Measurements from ENCODE around the gene FIG4.

The FIG4 gene

GRCh38 chr6:109713097-109713496, 22.0 kb downstream of the FIG4 start:
- H2AFZ ChIP-seq = no peak overlapping the region
- H3K27me3 ChIP-seq (ENCODE audit: control insufficient read depth, insufficient read depth, low read length) = no peaks in the 10 kb centered on the region
- H3K36me3 ChIP-seq (ENCODE audit: control insufficient read depth, insufficient read depth, low read length) = no peaks in the 10 kb centered on the region
- no peak overlapping the region for H3K27ac ChIP-seq
- H3K9ac ChIP-seq = no peak overlapping the region
- no peaks in the 10 kb centered on the region for H3K9me3 ChIP-seq (ENCODE audit: control insufficient read depth, low read length)
- H3K4me1 ChIP-seq = peaks cover 3% of the 10 kb centered on the region
- no peak for TF ChIP-seq CTCF (IDR thresholded peaks at IDR 0.05)
- no peak overlapping the region for H3K4me2 ChIP-seq (ENCODE audit: low read length)
- H3K79me2 ChIP-seq = peaks cover 26% of the 10 kb centered on the region
- H3K4me3 ChIP-seq (ENCODE audit: low read depth, low read length) = no peak overlapping the region

- no peaks in the 10 kb centered on the region for H3K36me3 ChIP-seq (ENCODE audit: control insufficient read depth, insufficient read depth, low read length)
- H3K4me3 ChIP-seq (ENCODE audit: low read depth, low read length) = no peak overlapping the region
- no peak overlapping the region for H3K4me2 ChIP-seq (ENCODE audit: low read length)
- H3K4me1 ChIP-seq = peaks cover 3% of the 10 kb centered on the region
- H3K27ac ChIP-seq = no peak overlapping the region
- H3K9me3 ChIP-seq (ENCODE audit: control insufficient read depth, low read length) = no peaks in the 10 kb centered on the region
- H3K9ac ChIP-seq = no peak overlapping the region
- H3K27me3 ChIP-seq (ENCODE audit: control insufficient read depth, insufficient read depth, low read length) = no peaks in the 10 kb centered on the region
- TF ChIP-seq CTCF (IDR thresholded peaks at IDR 0.05) = no peak
- H3K79me2 ChIP-seq = peaks cover 15% of the 10 kb centered on the region
- H2AFZ ChIP-seq = no peak overlapping the region
These were observed 23.1 kb downstream of the FIG4 start for GRCh38 chr6:109714166-109714565.

- Histone ChIP-seq H3K27ac (no peak overlapping the region), H3K36me3 (ENCODE audit: control insufficient read depth, insufficient read depth, low read length) (no peaks in the 10 kb centered on the region), H3K4me3 (ENCODE audit: low read depth, low read length) (no peak overlapping the region), H2AFZ (no peak overlapping the region), H3K27me3 (ENCODE audit: control insufficient read depth, insufficient read depth, low read length) (no peaks in the 10 kb centered on the region), H3K4me2 (ENCODE audit: low read length) (no peak overlapping the region), H3K79me2 (peaks cover 11% of the 10 kb centered on the region), H3K9me3 (ENCODE audit: control insufficient read depth, low read length) (no peaks in the 10 kb centered on the region), H3K9ac (no peak overlapping the region), H3K4me1 (peaks cover 3% of the 10 kb centered on the region)
- TF ChIP-seq CTCF (IDR thresholded peaks at IDR 0.05) = no peak
These were observed 23.5 kb downstream of the FIG4 start for GRCh38 chr6:109714611-109715010.

GRCh38 chr6:109715616-109716015, 24.5 kb downstream of the FIG4 start:
- Histone ChIP-seq H3K9me3 (ENCODE audit: control insufficient read depth, low read length) (no peaks in the 10 kb centered on the region), H3K27me3 (ENCODE audit: control insufficient read depth, insufficient read depth, low read length) (no peaks in the 10 kb centered on the region)
- TF ChIP-seq CTCF (IDR thresholded peaks at IDR 0.05) = no peak

GRCh38 chr6:109717971-109718370, 26.9 kb downstream of the FIG4 start:
- H3K4me3 ChIP-seq (ENCODE audit: low read depth, low read length) = no peak overlapping the region
- TF ChIP-seq CTCF (IDR thresholded peaks at IDR 0.05) = no peak

More at GRCh38 chr6:109715616-109716015, 24.5 kb downstream of the FIG4 start:
- H3K4me1 ChIP-seq = peaks cover 3% of the 10 kb centered on the region
- no peak overlapping the region for H3K27ac ChIP-seq
- peaks cover 4% of the 10 kb centered on the region for H3K79me2 ChIP-seq
- no peak overlapping the region for H2AFZ ChIP-seq
- no peak overlapping the region for H3K4me3 ChIP-seq (ENCODE audit: low read depth, low read length)
- no peak overlapping the region for H3K9ac ChIP-seq
- no peak overlapping the region for H3K4me2 ChIP-seq (ENCODE audit: low read length)
- no peaks in the 10 kb centered on the region for H3K36me3 ChIP-seq (ENCODE audit: control insufficient read depth, insufficient read depth, low read length)

More at GRCh38 chr6:109717971-109718370, 26.9 kb downstream of the FIG4 start:
- H3K4me1 ChIP-seq = peaks cover 3% of the 10 kb centered on the region
- H3K27me3 ChIP-seq (ENCODE audit: control insufficient read depth, insufficient read depth, low read length) = no peaks in the 10 kb centered on the region
- H2AFZ ChIP-seq = no peak overlapping the region
- H3K79me2 ChIP-seq = no peaks in the 10 kb centered on the region
- no peak overlapping the region for H3K9ac ChIP-seq
- H3K36me3 ChIP-seq (ENCODE audit: control insufficient read depth, insufficient read depth, low read length) = no peaks in the 10 kb centered on the region
- no peaks in the 10 kb centered on the region for H3K9me3 ChIP-seq (ENCODE audit: control insufficient read depth, low read length)
- no peak overlapping the region for H3K4me2 ChIP-seq (ENCODE audit: low read length)
- H3K27ac ChIP-seq = no peak overlapping the region
